Measurements from ENCODE around the gene SCYL2.
"Not testable (repeated sequence)": the region's sequence is repeated elsewhere in the genome, so short reads cannot be mapped to it uniquely, and the experiment has no call there.

SCYL2 gene

DNA sequence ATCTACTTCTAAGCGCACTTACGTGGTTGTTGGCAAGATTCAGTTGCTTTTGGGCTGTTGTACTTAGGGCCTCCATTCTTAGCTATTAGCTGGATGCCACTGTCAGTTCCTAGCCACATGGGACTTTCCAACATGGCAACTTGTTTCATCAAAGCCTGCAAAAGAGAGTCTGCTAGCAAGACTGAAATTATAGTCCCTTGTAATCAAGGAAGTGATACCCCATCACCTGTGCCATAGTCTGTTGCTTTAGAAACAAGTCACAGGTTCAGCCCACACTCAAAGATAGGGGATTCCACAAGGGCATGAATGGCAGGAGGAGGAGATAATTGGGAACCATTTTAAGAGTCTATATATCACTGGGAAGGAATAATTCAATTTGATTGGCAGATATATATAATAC lies 62.8 kb downstream of the SCYL2 start:
- ATAC-seq (no peak), DNase-seq (no peak)

DNA sequence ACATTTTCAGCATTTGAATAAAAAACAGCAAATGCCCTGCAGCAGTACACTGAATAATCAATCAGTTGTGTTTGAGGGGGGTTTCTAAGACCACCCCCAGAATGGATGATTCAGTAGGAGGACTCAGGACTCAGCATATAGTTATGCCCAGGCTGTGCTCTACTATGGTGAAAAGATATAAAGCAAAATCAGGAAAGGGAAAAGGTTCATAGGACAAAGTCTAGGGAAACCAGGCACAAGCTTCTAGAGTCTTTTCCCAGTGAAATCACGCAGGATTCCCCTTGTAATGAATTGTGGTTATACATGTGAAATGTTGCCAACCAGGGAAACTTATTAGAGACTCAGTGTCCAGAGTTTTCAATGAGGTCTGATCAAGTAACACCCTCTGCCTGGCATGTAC lies 64.9 kb downstream of the SCYL2 start:
- ATAC-seq: no peak
- DNase-seq: no peak

DNA sequence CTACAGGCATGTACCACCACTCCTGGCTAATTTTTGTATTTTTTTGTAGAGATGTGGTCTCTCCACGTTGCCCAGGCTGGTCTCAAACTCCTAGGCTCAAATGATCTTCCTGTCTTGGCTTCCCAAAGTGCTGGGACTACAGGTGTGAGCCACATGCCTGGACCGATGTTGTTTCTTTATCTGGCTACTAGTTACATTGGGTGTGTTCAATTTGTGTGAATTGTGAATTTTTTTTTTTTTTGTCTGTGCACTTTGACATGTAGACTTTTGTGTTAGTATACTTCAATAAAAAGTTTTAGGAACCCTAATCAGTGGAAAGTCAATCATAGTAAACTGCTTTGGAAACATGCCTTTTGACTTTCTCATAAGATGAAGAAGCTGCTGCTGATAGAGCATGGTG lies 65.9 kb downstream of the SCYL2 start:
- ATAC-seq: no peak
- DNase-seq: no peak

DNA sequence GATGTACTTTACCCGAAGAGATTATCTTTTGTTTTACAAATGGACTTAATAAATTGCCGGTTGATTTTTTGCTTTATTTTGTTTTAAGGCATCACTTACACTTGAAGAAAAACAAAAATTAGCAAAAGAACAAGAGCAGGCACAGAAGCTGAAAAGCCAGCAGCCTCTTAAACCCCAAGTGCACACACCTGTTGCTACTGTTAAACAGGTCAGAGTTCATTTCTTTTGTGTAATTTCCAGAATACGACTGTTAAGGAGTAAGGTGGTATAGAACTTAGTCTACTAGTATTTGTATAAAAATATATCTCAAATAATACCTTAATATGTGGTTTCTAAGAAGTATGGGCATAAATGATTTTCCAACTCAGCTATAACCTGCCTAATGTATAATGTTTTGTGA lies 70.3 kb downstream of the SCYL2 start:
- DNase-seq: no peak
- no peak for ATAC-seq

DNA sequence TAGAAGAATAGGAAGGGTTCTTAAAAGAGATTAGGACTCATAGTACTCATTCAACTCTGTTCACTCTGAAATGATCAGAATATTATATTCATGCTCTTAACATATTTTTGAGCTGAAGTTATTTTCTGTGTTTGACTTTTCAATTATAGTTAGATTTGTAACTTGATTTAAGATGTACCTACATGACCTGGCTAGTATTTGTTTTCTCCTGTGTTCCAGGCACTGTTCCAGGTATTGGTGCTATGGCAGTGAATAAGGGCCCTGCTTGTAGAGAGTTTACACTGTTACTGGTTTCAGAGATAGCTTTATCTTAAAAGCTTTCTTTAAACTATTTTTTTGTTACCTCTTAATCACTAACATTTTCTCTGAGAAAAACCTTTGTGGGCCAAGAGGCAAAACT lies 70.8 kb downstream of the SCYL2 start:
- DNase-seq (no peak), ATAC-seq (no peak)

DNA sequence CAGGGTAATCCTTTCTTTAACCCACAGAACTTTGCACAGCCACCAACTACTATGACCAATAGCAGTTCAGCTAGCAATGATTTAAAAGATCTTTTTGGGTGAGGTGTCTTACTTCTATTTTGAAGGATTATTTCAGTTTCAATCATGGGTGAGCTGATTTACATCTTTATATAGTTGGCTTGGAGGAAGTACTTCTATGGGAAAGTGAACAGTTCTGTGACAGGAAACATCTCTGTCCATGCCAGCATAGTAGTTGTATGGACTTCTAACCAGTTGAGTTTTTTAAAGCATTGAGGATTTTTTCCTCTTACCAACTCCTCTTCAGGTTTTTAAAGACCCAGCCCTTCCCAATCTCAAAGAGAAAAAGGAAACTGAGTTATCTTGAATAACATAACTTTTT lies 72.1 kb downstream of the SCYL2 start:
- DNase-seq (no peak), ATAC-seq (no peak)

GRCh38 chr12:100342897-100343296 lies 75.9 kb downstream of the SCYL2 start:
- not testable (repeated sequence) for ATAC-seq, DNase-seq

- DNase-seq, ATAC-seq: not testable (repeated sequence)
These were observed 77.4 kb downstream of the SCYL2 start for GRCh38 chr12:100344351-100344750.

DNA sequence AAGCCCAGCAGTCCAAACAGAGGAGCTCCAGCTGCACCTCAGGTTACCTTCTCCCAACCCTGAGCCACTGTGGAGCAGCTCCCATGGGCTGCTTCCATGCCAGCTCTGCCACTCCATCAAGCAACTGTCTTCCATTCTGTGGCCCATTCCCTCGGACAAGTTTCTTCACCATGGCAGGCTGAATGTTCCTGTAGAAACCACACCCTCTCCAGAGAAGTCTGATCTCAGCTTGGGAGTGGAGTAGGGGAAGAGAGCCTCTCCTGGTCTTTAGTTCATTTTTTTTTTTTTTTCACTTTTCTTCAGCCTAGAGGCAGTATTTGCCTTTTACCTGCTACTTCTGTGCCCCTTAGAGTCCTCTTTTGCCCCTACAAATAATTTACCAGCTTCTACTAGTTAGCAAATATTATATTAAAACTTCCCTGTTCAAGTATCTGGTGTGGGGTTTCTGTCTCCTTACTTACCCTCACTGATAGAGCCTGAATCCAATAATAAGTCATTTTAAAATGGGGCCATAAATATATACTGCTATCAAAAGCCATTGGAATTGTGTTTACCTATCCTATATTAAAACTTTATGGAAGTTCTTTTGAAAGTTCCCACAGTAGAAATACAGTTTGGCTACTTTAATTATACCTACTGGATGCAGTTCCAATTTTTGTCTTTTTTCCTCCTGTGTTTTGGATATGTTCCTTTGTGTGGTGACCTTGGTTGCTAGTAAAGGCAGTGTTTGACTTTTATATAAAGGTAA lies 78.2 kb downstream of the SCYL2 start:
- DNase-seq: no peak
- ATAC-seq: no peak

DNA sequence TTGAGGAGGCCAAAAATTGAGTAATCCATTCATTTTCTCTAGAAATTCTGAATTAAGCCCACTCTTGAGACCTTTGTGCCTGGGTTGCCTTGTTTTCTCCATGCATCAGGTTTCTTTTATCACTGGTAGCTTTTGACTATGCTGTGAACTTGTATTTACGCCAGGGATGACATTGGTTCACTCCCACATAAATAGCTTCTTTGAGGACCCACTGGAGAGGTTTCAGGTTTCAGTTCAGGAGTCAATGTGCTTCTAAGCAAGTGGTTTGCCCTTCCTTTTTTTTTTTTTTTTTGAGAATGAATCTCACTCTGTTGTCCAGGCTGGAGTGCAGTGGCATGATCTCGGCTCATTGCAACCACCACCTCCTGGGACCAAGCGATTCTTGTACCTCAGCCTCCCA lies 79.7 kb downstream of the SCYL2 start:
- no peak for ATAC-seq
- no peak for DNase-seq

DNA sequence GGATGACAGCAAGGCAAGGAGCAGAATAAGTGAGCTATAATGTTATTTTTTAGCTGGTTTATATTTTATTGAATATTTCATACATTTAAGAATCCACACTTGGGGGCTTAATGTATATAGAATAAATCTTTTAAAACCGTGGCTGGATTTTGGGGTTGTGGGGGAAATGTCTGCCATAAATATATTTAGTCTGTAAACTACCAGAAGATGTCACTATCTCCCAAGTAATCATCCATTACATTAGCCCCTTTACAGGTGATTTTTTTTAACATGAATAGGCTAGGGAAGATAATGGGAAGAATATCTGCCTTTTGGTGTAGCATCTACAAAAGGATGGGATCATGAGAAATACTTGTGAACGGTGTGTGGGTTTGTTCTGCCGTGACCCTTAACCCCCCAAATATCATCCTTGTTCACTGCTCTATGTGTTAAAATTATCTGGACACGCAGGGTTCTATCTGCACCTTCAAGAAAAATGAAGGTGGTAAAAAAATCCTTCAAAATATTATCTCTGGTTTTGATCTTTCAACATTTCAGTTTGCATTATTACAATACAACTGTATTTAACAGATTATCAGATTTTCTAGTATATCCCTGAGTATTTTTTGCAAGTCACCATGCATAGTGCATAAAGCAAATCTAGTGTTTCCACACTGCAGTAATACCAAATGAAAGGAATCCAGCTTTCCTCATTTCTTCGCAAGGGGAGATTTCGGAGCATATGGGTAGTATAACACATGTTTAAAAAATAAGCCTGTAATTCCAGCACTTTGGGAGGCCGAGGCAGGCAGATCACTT lies 81.9 kb downstream of the SCYL2 start:
- DNase-seq (no peak), ATAC-seq (no peak)

DNA sequence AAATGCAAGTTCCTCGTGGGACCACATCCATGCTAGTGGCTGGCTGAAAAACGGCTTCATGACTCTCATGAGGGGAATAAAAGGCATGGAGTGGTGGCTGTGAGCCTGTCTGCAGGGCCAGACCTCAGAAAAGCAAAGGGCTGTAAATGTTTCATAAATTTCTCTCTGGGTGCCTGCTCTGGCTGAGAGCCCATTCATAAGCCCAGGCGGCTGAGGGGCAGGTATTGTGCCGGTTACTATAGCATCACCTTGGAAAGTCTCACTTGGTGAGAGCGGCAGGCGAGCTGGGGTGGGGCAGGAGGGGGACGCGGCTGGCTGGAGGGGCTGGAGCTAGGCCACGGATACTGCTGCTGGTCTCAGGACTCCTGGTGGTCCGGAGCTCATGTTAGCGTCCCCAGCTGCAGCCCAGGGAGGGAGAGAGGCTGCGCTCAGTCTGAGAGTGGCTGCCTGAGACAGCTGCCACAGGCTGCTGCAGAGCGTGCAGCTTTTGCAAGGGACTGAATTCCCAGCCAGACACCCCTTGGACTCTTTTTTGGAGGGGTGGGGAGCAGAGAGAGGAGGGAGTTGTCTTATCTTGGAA lies 89.8 kb downstream of the SCYL2 start, which contains the start of gene SLC17A8:
TSS of gene SLC17A8 (plus strand) at position 431 of the 580 bp plus-strand sequence. CDS start 318 bp downstream, outside the sequence.
- DNase-seq (no peak), ATAC-seq (no peak)

DNA sequence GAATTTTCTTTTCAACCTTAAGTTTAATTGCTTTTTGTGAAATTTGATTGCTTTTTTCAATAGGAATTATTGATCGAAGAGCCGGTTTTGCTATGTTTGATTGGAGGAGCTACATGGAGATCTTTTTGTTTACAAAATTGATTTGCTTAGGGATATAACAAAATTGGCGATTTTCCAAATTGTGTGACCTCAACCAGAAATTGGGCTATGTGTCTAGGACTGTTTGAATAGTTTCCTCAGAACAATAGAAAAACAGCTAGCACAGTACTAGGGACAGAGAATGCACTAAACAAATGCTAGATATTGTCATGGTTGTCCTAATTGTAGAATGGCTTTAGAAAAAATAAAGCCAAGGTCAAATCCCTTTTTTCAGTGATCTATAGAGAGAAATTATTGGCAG lies 92.3 kb downstream of the SCYL2 start:
- DNase-seq (no peak), ATAC-seq (no peak)

DNA sequence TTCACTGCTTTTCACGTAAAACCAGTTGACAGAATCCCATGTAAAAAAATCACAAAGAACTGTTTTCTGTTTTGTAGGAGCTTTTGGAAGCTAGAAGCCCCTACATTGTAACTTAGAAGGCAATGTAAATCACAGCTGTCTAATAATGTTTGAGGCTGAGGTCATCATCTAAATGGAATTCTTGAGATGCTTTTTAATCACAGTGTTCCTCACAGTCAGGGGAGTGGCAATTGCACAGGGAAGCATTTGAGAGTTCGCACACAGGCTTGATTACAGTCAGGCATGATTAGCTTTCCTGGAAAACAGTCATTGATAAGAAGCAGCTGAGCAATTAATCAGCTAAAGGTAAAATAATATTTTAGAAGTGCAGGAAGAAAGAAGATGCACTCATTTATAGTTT lies 92.8 kb downstream of the SCYL2 start:
- ATAC-seq (no peak), DNase-seq (no peak)

DNA sequence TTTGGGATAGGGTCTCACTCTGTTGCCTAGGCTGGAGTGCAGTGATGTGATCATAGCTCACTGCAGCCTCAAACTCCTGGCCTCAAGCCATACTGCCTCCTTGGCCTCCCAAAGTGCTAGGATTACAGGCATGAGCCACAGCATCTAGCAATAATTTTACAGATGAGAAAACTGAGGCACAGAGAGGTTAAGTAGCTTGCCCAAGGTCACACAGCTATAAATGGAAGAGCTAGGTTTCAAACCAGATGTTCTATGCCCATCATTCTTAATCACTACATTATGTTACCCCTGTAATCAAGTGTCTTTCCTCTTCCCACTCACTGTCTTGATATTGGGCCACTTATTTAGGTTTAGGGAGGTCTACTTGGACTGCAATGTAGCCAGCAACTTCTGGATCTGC lies 93.5 kb downstream of the SCYL2 start:
- no peak for ATAC-seq
- no peak for DNase-seq

- ATAC-seq (no peak), DNase-seq (no peak)
These were observed 97.3 kb downstream of the SCYL2 start for GRCh38 chr12:100364324-100364723.

GRCh38 chr12:100365411-100365810 lies 98.4 kb downstream of the SCYL2 start:
- ATAC-seq (no peak), DNase-seq (no peak)

DNA sequence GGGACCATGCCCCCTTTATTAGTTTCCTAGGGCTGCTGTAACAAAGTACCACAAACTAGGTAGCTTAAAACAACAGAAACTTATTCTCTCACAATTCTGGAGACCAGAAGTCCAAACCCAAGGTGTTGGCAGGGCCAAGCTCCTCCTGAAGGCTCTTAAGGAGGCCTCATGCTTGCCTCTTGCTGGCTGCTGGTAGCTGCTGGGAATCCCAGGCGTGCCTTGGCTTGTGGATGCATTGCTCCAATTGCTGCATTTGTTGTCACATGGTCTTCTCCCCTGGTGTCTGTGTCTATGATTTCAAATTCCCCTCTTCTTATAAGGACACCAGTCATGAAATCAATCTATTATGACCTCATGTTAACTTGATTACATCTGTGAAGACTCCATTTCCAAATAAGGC lies 101.1 kb downstream of the SCYL2 start:
- DNase-seq (no peak), ATAC-seq (no peak)

DNA sequence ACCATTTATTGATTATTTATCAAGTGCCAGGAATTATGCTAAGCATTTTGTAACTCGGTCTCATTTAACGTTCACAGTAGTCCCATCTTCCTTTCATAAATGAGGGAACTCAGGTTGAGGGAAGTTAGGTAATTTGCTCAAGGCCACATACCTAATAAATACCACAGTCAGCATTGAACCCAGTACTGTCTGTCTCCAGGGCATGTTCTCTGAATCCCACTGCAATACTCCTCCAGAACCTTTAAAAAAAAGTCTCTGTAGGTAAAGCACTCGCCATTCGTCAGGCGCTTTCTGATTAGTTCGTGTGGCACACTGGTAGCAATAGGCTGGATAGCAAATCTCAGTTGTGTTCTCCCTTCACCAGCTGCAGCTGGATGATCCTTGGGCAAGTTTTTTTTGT lies 104.2 kb downstream of the SCYL2 start:
- no peak for ATAC-seq
- DNase-seq: no peak

DNA sequence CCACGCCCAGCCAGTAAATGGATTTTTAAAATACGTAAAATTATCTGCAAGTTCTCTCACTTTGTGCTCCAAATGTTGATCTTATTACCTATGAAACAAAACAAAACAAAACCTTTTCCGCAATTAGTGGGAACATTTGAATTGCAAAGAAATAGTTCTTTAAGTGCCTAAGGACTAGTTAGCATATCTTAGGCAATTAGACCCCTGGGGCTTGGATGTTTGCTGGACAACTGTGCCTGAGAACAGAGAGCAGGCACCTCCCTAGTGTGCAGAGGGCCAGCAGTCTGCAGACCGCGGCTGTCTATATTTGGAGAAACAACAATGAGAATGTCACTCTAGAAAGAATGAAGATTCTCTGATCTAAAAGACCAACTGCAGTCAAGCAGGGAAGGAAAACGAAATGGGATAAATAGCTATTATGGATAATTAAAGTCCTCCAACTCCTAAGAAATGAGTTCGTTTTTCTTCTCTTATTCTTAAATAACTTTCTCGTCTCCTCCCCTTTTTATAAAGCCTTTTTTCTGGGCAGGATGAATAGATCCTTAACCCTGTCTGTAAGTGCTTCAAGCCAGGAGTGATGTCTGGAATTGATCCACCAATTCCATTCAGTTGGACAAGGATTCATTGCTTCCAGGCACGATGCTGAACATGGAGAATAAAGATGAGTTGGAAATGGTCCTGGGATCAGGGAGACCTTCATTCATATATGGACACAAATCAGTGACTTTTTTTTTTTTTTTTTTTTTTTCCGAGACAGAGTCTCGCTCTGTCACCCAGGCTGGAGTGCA lies 106.1 kb downstream of the SCYL2 start:
- no peak for ATAC-seq
- no peak for DNase-seq

DNA sequence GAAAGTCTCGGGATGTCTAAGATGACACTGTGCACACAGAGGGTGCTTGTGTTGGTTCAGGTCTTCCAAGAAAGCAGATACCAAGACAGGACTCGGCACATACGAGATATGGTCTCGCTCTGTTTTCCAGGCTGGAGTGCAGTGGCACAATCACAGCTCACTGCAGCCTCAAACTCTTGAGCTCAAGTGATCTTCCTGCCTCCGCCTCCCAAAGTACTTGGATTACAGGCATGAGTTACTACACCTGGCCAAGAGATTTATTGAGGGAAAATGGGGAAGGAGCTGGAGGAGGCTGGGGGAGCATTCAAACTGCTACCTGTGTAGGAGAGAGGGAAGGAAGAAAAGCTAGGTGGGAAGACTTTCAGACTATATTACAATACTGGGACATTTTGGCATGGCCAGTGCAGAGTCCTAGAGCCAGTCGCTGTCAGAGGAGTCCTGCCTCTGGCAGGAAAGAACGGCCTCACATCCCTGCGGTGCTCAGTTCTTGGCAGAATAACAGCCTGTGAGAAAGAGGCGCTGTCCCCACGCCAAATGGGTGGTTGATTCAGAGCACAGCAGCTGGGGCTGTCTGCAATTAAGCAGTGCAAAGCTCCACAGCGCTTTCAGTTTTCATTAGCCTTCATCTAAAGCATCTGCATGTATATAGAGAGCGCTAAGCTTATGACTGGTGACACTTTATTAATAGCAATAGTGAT lies 108.2 kb downstream of the SCYL2 start:
- DNase-seq: no peak
- no peak for ATAC-seq

GRCh38 chr12:100376161-100376560 lies 109.2 kb downstream of the SCYL2 start:
- no peak for DNase-seq
- ATAC-seq: no peak
